HG02571 (cell line): ENCODE results near the gene OXER1.
"Not testable (repeated sequence)": the region's sequence is repeated elsewhere in the genome, so short reads cannot be mapped to it uniquely, and the experiment has no call there.

Source experiments
- ATAC-seq: cut with Tn5 transposase; IDR thresholded peaks from one replicate; pipeline ENCODE4 v1.9.1; 2021; ENCODE audit warnings: mild to moderate bottlenecking, moderate library complexity; ENCODE audit not compliant: unreplicated experiment

Gene OXER1

DNA sequence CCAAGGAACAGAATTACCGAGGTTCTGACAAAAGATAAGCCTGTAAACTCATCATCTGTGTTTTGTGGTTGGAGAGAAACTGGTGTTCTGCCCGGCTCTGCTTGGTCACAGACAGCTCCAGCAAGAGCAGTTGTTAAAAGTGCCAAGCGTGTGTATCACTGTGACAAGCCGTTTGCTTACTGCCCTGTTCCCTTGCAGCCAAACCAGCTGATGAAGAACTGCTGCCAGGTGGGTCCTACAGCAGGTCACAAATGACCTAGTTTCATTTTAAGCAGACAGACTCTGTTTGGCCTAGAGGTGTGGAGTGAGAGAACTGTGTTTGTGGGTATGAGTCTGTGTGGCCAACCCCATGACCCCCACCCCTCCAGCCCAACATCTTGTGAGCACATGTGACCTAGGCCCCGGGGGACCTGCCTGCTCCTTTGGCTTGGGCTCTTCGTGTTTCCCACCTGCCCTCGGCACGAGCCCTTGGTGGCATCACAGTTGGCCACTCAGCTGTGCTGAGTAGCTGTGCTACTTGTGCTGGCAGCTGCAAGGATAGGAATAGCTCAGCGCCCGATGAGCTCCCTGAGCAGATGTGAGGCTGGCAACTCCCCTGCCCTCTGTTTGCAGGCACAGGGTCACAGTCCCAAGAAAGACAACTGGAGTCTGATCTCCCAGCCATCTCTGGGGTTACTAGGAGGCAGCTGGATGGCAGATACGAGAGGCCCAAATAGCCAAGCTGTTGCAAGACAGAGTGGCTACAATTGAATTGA, 9.7 kb downstream of the OXER1 start:
- peak; percentile 54 for ATAC-seq

DNA sequence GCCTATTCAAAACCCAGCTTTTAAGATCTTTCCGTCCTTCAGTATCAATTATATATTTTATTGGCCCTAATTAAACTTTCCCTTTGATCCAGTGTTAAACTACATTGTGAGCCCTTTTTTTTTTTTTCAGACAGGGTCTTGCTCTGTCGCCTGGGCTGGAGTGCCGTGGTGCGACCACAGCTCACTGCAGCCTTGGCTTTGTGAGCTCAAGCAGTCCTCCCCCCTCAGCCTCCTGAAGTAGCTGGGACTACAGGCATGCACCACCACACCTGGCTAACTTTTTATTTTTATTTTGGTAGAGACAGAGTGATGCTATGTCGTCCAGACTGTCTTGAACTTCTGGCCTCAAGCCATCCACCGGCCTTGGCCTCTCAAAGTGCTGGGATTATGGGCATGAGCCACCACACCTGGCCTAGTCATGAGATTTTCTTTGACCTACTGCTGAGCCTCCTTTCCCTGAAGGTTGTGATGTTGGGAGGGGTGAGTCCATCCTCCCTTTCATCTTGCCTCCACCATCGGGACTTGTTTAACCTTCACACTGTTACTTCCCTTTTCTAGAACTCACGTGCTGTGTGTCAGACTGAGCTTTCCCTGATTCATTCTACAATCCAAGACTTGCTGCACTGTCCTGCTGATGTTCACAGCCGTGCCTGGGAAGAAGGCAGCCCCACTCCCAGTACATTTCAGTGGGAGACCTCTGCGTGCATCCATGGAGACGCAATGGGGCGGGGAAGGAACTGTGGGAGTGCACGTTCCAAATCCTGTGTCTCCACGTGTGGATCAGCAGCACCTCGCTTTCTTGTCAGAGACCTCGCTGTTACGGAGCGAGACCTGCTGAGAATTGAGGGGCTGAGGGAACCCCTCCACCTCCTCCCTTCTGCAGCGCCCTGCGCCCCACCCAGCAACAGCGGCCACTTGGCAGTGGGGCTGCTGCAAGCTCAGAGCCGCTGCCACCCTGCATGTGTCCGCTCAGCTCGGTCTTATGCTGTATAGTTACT, 10.8 kb downstream of the OXER1 start:
- ATAC-seq: no peak

DNA sequence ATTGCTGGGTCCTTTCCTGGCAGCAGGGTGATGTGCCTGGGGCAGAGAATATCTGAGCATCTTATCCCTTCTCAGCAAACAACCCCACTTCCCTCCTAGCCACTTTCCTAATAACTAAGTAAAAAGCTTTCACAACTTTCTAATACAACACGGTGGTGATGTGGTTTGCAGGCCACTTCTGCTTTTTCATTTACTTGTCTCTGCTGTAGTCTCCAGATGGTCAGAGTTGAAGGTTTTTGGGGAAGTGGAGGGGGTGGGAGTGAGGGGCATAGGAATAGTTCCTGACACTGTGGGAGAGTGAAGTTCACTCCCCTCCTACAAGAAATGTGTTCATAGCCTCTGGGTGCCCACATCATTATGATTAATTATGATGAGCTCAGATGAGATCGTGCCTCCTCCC, 11.6 kb downstream of the OXER1 start:
- no peak for ATAC-seq

DNA sequence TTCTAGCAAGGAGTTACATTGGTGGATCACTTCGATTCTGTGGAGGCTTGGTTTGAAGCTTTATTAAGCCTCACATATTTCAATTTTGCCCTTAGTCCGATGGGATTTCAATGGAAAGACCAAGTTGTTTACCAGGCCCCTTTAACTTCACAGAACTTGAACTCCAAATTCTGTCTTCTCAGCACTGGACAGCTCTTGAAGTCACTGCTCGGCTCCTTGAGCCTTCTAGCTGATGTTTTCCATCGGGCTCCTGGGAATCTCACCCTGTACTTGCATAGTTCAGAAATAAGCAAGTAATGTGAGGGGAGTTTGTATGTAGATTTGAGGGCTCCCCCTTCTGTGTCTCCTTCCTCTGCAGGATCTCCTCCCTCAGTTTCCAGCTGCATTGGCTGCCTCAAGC, 15.1 kb downstream of the OXER1 start:
- no peak for ATAC-seq

DNA sequence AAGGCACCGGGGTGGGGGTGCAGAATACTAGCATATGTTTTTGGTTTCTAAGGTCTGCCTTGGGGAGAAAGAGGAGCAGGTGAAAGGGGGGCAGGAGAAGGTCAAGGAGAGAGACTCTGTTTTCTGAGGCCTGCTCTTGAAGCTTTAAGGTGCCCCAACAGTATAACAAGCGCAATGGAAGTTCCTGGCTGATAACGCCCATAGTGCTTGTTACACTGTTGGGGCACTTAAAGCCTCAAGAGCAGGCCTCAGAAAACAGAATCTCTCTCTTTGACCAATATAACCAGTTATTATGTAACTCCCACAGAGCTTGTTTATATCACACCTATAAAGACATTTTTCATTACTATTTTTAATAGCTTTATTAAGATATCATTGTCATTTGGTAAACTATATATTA, 16.5 kb downstream of the OXER1 start:
- no peak for ATAC-seq

DNA sequence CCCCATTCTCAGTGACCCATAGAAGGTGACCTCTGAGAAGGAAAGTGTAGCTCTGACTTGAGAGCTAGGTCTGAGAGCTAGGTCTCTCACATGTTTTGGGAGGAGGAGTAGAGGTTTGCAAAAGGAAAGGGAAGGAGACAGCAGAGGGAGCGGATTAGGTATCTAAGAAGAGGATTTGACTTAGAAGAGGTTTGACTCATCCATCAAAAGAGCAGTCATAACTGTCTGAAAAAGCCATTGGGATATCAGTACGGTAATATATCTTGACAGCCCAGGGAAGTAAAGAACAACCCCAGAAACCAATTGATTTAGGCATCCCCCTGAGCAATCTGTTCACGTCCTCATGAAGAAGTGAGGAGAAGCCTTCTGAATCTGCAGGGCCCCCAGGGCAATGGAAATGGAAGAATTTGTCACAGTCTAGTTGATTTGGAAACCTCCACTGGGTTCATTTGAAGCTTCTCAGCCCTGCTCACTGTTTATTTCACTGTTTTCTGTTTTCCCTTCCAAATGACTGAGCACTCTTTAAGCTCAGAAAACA, 19.3 kb downstream of the OXER1 start:
- no peak for ATAC-seq

DNA sequence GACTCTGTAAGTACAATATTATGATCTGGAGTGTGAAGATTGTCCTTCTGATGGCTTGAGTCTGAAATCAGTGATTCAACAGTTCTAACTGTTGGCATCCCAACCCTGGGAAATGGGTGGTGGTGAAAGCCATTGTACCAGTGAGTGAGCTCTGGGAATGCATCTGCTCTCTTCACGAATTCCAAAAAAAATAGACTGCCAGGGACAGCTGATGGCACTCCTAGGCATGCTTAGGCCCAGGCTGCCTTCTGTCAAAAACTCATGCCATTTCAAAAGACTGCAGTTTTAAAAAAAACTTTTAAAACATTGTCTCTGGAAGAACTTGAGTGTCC, 20.3 kb downstream of the OXER1 start:
- no peak for ATAC-seq

DNA sequence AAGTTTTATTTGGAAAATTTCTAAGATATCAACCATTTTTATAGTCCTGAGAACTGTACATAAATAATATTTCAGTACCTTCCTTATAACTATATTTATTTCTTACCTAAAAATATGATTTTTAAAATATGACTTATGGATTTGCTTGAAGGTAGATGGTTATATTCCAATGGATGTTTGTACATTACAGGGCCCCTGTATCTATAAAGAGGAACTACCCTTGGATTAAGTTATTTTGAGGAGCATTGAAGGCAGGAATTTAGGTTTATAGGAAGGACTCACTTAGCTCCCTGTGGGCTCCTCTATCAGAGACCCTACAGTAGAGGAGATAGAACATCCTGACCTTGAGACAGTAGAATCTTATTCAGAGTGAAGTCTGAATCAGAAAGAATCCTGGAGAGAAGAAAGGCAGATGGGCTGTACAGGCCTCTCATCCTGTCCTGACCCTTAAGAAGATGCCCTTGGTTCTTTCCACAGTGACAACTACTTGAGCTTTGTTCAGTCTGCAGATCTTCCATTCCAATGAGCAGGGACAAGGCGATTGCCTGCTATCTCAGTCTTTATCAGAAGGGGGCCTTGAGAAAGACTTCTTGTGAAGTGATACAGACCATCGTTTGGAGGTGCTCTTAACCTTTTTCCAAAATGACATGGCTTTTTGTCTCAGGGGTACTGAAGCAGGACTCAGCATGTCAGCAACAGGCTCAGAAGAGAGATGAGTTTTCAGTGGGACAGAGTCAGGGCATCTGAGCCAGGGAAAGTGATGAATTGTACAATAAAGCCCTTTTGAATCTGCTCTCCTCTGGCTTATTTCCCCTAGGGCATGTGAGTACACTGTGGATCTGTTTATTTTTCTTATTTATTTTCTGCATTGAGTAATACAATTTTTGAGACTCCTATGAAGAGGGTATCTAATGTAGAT, 20.9 kb downstream of the OXER1 start:
- no peak for ATAC-seq

DNA sequence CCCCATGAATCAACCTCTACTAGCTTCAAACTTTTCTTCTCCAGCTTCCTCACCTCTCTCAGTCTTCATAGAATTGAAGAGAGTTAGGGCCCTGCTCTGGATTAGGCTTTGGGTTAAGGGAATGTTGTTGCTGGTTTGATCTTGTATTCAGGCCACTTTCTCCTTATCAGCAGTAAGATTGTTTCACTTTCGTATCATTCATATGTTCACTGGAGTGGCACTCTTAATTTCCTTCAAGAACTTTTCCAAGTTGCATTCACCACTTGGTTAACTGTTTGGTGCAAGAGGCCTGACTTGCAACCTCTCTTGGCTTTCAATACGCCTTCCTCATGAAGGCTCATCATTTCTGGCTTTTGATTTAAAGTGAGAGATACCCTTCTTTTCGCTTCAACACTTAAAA, 22.8 kb downstream of the OXER1 start:
- ATAC-seq: no peak

DNA sequence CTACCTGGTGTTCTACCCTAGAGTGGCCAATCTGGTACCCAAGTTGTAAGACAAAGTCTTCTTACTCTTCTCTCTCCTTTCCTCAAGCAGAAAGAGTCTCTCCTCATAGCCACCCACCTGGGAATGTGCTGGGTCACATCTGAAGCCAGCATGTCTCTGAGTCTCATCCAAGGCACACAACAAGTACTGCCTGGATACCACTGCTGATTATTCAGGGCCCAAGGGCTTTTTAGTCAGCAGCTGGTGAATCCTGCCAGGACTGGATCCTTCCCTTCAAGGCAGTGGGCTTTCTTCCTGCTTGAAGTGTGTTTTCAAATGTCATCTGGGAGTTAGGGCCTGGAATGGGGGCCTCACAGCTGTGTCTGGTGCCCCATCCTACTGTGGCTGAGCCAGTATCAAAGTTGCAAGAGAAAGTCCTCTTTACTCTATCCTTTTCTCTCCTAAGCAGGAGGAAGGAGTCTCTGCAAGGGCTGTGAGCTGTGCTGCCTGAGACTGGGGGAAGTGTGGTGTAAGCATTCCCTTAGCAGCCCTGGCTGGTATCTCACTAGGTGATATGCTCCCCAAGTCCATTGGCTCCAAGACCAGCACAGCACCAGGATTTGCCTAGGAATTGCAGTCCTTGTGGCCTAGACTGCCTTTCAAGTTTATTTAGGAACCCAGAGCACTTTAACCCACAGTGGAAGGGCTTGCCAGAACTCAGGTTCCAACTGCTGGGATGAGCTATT, 27.2 kb downstream of the OXER1 start:
- ATAC-seq: no peak

DNA sequence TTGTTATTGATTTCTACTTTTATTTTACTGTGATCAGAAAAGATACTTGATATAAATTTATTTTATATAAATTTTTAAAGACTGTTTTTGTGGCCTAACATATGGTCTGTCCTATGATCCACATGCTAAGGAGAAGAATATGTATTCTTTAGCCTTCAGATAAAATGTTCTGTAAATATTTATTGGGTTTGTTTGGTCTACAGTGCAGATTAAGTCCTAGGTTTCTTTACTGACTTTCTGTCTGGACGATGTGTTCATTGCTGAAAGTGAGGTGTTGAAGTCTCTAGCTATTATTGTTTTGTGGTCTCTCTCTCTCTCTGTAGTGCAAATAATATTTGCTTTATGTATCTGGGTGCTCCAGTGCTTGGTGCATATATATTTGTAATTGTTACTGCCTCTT, 30.1 kb downstream of the OXER1 start:
- no peak for ATAC-seq

DNA sequence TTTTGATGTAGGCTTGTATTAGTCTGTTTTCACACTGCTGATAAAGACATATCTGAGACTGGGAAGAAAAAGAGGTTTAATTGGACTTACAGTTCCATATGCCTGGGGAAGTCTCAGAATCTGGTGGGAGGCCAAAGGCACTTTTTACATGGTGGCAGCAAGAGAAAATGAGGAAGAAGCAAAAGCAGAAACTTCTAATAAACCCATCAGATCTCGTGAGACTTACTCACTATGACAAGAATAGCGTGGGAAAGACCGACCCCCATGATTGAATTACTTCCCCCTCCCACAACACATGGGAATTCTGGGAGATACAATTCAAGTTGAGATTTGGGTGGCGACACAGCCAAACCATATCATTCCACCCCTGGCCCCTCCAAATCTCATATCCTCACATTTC, 32.6 kb downstream of the OXER1 start:
- not testable (repeated sequence) for ATAC-seq

DNA sequence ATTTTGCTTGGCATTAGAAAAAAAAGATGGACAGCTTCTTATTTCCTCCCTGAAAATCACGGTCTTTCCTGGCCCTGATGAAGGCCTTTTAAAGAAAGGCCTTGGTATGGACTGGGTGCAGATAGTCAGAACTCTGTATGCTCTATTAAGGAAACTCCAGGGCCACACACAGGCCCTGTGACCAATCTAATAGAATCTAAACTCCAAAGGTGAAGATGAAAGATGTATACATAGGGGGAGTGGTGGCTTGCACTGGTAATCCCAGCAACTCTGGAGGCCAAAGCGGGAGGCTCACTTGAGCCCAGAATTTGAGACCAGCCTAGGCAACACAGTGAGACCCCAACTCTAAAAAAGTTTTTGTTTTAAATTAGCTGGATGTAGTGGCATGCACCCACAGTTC, 37.3 kb downstream of the OXER1 start:
- ATAC-seq: no peak

DNA sequence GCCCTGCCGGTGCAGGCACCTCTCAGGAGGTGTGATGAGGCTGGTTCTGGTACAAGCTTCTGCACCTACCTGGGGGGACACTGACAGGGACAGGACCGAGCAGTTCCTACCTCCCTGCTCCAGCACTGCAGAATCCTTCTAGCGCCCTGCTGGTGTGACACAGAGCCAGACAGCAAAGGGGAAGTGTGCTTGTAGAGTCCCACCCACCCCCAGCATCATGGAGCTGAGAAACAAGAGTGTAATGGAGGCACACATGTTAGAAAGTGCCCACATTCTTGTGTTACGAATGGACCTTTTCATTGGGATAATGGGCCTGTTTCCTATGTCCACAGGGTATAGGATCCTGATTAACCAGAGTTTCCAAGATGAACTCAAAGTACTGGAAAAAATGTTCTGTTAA, 38.3 kb downstream of the OXER1 start:
- no peak for ATAC-seq

DNA sequence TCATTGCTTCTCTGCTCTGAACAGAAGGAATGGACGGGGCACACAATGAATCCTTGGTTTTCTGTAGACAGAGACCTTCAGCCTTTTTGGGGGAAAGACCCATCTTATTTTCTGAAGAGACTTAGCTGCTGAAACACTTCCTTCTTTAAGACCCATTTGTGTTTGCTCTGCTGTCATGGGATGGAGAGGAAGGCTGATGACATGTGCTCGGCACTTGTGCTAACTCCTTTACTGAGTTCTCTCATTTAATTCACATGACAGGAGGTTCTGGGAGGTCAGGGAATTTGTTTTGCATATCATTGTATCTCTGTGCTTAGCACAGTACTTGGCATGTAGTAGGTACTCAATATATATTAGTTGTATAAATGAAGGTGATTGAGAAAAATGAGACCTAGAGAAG, 39.0 kb downstream of the OXER1 start:
- ATAC-seq: no peak

DNA sequence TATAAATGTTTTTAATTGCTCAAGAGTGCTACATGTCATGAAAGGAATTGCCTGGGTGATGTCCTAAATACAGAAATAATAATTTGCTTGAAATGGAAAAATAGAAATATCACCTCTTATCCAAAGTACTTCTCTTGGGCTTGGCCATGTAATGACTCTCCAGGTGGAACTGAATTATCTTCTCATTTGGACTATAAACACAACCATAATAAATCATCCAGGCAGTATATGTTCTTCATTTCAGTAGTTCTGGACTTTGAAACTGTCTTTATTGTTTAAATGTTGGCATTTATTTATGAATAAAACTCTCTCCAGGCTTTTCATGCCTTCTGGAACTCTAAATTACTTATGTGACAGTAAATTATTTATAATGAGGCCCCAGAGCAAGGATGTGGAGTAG, 40.5 kb downstream of the OXER1 start:
- ATAC-seq: no peak

DNA sequence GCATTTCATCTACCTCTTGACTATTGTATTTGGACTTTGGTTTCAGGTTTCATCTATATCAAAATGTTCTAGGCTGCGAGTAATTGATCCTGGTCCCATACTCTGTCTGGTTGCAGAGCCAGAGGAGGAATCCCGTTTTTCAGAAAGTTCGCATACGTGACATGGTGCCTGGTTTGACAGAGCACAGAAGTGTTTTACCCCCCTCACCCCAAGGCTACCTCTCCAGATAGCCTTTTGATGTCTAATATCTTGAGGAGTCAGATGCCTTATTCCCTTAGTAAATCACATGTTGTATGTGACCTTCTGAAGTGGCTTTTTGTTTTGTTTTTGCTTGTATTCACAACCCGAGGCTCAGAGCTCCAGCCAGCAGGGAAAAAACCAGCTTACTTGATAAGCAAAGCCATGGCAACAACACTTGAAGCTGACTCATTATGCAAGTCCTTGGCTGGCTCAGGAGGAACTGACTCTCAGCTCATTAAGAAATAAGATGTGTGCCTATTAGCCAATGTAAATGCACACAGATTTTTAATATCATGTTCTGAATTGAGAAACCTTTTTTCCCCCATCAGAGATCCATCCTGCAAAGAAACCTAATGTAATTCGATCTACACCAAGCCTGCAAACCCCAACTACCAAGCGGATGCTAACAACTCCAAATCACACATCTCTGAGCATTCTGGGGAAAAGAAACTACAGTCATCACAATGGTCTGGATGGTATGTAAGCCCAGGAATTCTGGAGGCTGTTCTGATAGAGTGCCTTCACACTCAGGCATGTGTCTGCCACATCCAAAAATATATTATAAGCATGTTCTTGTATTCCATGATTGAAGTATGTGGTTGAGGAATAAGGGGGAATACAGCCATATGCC, 41.4 kb downstream of the OXER1 start:
- ATAC-seq: peak; percentile 94

DNA sequence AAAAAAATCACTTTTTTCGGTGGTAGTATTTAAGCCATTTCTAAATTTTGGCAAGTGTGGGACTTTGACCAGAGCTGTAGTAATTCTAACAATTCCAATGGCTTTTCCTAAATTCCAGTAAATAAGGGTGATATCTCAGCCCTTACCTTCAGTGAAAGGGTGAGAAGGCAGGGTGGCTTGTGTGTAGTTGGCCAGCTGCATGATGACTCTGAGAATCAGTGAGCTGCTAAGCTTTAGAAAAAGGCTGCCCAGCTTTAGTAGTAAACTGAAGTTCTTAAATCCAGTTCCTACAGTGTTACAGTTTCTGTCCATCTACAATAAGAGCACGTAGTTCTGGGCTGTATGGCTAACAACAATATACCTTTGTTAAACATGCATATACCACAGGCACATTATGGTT, 42.0 kb downstream of the OXER1 start:
- ATAC-seq: no peak

DNA sequence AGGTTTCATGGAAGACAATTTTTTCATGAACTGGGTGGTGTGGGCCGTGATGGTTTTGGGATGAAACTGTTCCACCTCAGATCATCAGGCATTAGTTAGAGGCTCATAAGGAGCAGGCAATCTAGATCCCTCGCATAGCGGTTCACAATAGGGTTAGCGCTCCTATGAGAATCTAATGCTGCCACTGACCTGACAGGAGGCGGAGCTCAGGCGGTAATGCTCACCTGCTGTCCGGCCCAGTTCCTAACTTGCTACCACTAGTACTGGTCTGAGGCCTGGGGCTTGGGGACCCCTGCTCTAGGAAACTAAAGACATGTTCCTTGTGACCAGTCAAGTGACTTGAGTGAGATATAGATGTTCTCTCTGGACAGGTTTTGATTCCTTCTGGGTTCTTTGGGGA, 49.2 kb downstream of the OXER1 start:
- ATAC-seq: no peak
